Skeletal muscle satellite cell (primary cell): ENCODE results near the gene EPGN.

Source experiments
- H3K27me3 ChIP-seq: 2 replicates; pipeline ENCODE4 v1.7.0; 2013; ENCODE audit warnings: low read length; ENCODE audit not compliant: control insufficient read depth, insufficient read depth
- H3K36me3 ChIP-seq: 2 replicates; pipeline ENCODE4 v1.7.0; 2013; ENCODE audit warnings: mild to moderate bottlenecking, control low read depth, low read length; ENCODE audit not compliant: insufficient read depth
- H3K4me1 ChIP-seq: 2 replicates; pipeline ENCODE4 v1.7.0; 2013; ENCODE audit warnings: low read length; ENCODE audit not compliant: control insufficient read depth, insufficient read depth
- H3K4me2 ChIP-seq: 2 replicates; pipeline ENCODE4 v1.7.0; 2013; ENCODE audit warnings: mild to moderate bottlenecking, low read length
- H3K4me3 ChIP-seq: 2 replicates; pipeline ENCODE4 v1.7.0; 2013; ENCODE audit warnings: low read length
- H3K9ac ChIP-seq: 2 replicates; pipeline ENCODE4 v1.7.0; 2013; ENCODE audit warnings: mild to moderate bottlenecking, low read depth, low read length, moderate library complexity
- H3K9me3 ChIP-seq: replicated peaks from 2 replicates; pipeline ENCODE4 v1.7.0; 2013; ENCODE audit warnings: mild to moderate bottlenecking, control low read depth, low read length

EPGN gene

GRCh38 chr4:74284053-74284452, 24.2 kb upstream of the EPGN start:
- peak overlapping the region; percentile 4 for H3K4me3 ChIP-seq
- H3K36me3 ChIP-seq = no peaks in the 10 kb centered on the region
- H3K4me1 ChIP-seq = peaks cover 33% of the 10 kb centered on the region
- H3K9me3 ChIP-seq = no peaks in the 10 kb centered on the region
- peak overlapping the region; percentile 75 for H3K4me2 ChIP-seq
- no peaks in the 10 kb centered on the region for H3K27me3 ChIP-seq
- peak overlapping the region; percentile 21 for H3K9ac ChIP-seq

GRCh38 chr4:74287164-74287563, 21.1 kb upstream of the EPGN start:
- Histone ChIP-seq H3K27me3 (no peaks in the 10 kb centered on the region), H3K36me3 (no peaks in the 10 kb centered on the region), H3K4me1 (peaks cover 37% of the 10 kb centered on the region), H3K4me2 (no peak overlapping the region), H3K9me3 (no peaks in the 10 kb centered on the region), H3K9ac (no peak overlapping the region), H3K4me3 (no peak overlapping the region)

- H3K9me3 ChIP-seq = no peaks in the 10 kb centered on the region
- H3K4me1 ChIP-seq = peaks cover 38% of the 10 kb centered on the region
- no peaks in the 10 kb centered on the region for H3K36me3 ChIP-seq
- H3K4me2 ChIP-seq = no peak overlapping the region
- no peaks in the 10 kb centered on the region for H3K27me3 ChIP-seq
- H3K9ac ChIP-seq = no peak overlapping the region
- H3K4me3 ChIP-seq = no peak overlapping the region
Measured at GRCh38 chr4:74287791-74288190, 20.5 kb upstream of the EPGN start.

GRCh38 chr4:74291471-74291870, 16.8 kb upstream of the EPGN start:
- Histone ChIP-seq H3K4me1 (peaks cover 10% of the 10 kb centered on the region), H3K4me2 (no peak overlapping the region), H3K9ac (no peak overlapping the region), H3K4me3 (no peak overlapping the region), H3K36me3 (no peaks in the 10 kb centered on the region), H3K9me3 (no peaks in the 10 kb centered on the region), H3K27me3 (no peaks in the 10 kb centered on the region)

GRCh38 chr4:74292111-74292870, 16.0 kb upstream of the EPGN start:
- no peaks in the 10 kb centered on the region for H3K36me3 ChIP-seq
- H3K27me3 ChIP-seq = no peaks in the 10 kb centered on the region
- peaks cover 8% of the 10 kb centered on the region for H3K4me1 ChIP-seq
- no peaks in the 10 kb centered on the region for H3K9me3 ChIP-seq
- H3K4me2 ChIP-seq = no peak overlapping the region
- H3K4me3 ChIP-seq = no peak overlapping the region
- H3K9ac ChIP-seq = no peak overlapping the region

GRCh38 chr4:74293558-74293957, 14.7 kb upstream of the EPGN start:
- Histone ChIP-seq H3K36me3 (no peaks in the 10 kb centered on the region), H3K9me3 (no peaks in the 10 kb centered on the region), H3K4me2 (no peak overlapping the region), H3K4me3 (no peak overlapping the region), H3K9ac (no peak overlapping the region), H3K4me1 (peaks cover 8% of the 10 kb centered on the region), H3K27me3 (no peaks in the 10 kb centered on the region)

- Histone ChIP-seq H3K27me3 (no peaks in the 10 kb centered on the region), H3K36me3 (no peaks in the 10 kb centered on the region), H3K4me3 (no peak overlapping the region), H3K4me1 (peaks cover 8% of the 10 kb centered on the region), H3K9me3 (no peaks in the 10 kb centered on the region), H3K4me2 (no peak overlapping the region), H3K9ac (no peak overlapping the region)
Measured at GRCh38 chr4:74294681-74295080, 13.6 kb upstream of the EPGN start.

- Histone ChIP-seq H3K4me3 (no peak overlapping the region), H3K9me3 (no peaks in the 10 kb centered on the region), H3K9ac (no peak overlapping the region), H3K27me3 (no peaks in the 10 kb centered on the region), H3K4me2 (no peak overlapping the region), H3K4me1 (peaks cover 1% of the 10 kb centered on the region), H3K36me3 (no peaks in the 10 kb centered on the region)
Measured at GRCh38 chr4:74297539-74297938, 10.7 kb upstream of the EPGN start.

GRCh38 chr4:74304095-74304625, 4.1 kb upstream of the EPGN start:
- Histone ChIP-seq H3K36me3 (no peaks in the 10 kb centered on the region), H3K4me1 (no peaks in the 10 kb centered on the region), H3K4me3 (no peak overlapping the region), H3K9ac (no peak overlapping the region), H3K4me2 (no peak overlapping the region), H3K27me3 (no peaks in the 10 kb centered on the region), H3K9me3 (no peaks in the 10 kb centered on the region)

- Histone ChIP-seq H3K4me2 (no peak overlapping the region), H3K9ac (no peak overlapping the region), H3K36me3 (no peaks in the 10 kb centered on the region), H3K4me3 (no peak overlapping the region), H3K9me3 (no peaks in the 10 kb centered on the region), H3K27me3 (no peaks in the 10 kb centered on the region), H3K4me1 (no peaks in the 10 kb centered on the region)
Measured at GRCh38 chr4:74305000-74305399, 3.3 kb upstream of the EPGN start.

- Histone ChIP-seq H3K9ac (no peak overlapping the region), H3K4me2 (no peak overlapping the region), H3K9me3 (no peaks in the 10 kb centered on the region), H3K36me3 (no peaks in the 10 kb centered on the region), H3K4me1 (no peaks in the 10 kb centered on the region), H3K27me3 (no peaks in the 10 kb centered on the region), H3K4me3 (no peak overlapping the region)
Measured at GRCh38 chr4:74307170-74307569, 1.1 kb upstream of the EPGN start.

- no peaks in the 10 kb centered on the region for H3K4me1 ChIP-seq
- no peaks in the 10 kb centered on the region for H3K9me3 ChIP-seq
- no peaks in the 10 kb centered on the region for H3K36me3 ChIP-seq
- no peak overlapping the region for H3K4me2 ChIP-seq
- no peak overlapping the region for H3K9ac ChIP-seq
- no peaks in the 10 kb centered on the region for H3K27me3 ChIP-seq
- H3K4me3 ChIP-seq = no peak overlapping the region
Measured at GRCh38 chr4:74309223-74309622, 953 bp downstream of the EPGN start.
